GM21447 (cell line): ENCODE results near the gene WDFY2.
"Not testable (repeated sequence)": the region's sequence is repeated elsewhere in the genome, so short reads cannot be mapped to it uniquely, and the experiment has no call there.

Experiments used
- ATAC-seq: cut with Tn5 transposase; IDR thresholded peaks from one replicate; pipeline ENCODE4 v1.9.1; 2021; ENCODE audit not compliant: unreplicated experiment

The WDFY2 gene

GRCh38 chr13:51562011-51562671, 22.1 kb upstream of the WDFY2 start:
- ATAC-seq, result peak; percentile 91

GRCh38 chr13:51564252-51564651, 20.0 kb upstream of the WDFY2 start:
- ATAC-seq, result no peak

- ATAC-seq, result no peak
Observed at GRCh38 chr13:51564671-51565070, 19.6 kb upstream of the WDFY2 start.

- ATAC-seq, result not testable (repeated sequence)
Observed at GRCh38 chr13:51569001-51569400, 15.3 kb upstream of the WDFY2 start.

- ATAC-seq, result no peak
Observed at GRCh38 chr13:51576754-51577153, 7.5 kb upstream of the WDFY2 start.

- ATAC-seq, result no peak
Observed at GRCh38 chr13:51577690-51578089, 6.6 kb upstream of the WDFY2 start.

GRCh38 chr13:51579676-51580075, 4.6 kb upstream of the WDFY2 start:
- no peak for ATAC-seq

GRCh38 chr13:51581148-51581820, 3.0 kb upstream of the WDFY2 start:
- ATAC-seq, result no peak

- ATAC-seq, result no peak
Observed at GRCh38 chr13:51583469-51583874, 790 bp upstream of the WDFY2 start.

GRCh38 chr13:51584731-51585672, 740 bp downstream of the WDFY2 start:
- peak; percentile 26 for ATAC-seq

- ATAC-seq, result no peak
Observed at GRCh38 chr13:51585696-51586095, 1.4 kb downstream of the WDFY2 start.

- no peak for ATAC-seq
Observed at GRCh38 chr13:51587372-51587771, 3.1 kb downstream of the WDFY2 start.

GRCh38 chr13:51588406-51588949, 4.2 kb downstream of the WDFY2 start:
- no peak for ATAC-seq

GRCh38 chr13:51589793-51590192, 5.5 kb downstream of the WDFY2 start:
- ATAC-seq, result no peak

GRCh38 chr13:51590231-51590970, 6.1 kb downstream of the WDFY2 start:
- ATAC-seq, result no peak

- no peak for ATAC-seq
Observed at GRCh38 chr13:51590971-51591627, 6.8 kb downstream of the WDFY2 start.

- not testable (repeated sequence) for ATAC-seq
Observed at GRCh38 chr13:51591938-51592337, 7.7 kb downstream of the WDFY2 start.

GRCh38 chr13:51594432-51594831, 10.2 kb downstream of the WDFY2 start:
- ATAC-seq, result no peak

GRCh38 chr13:51595416-51595815, 11.2 kb downstream of the WDFY2 start:
- no peak for ATAC-seq

GRCh38 chr13:51596541-51596940, 12.3 kb downstream of the WDFY2 start:
- no peak for ATAC-seq
